Measurements from ENCODE around the gene S100A11.

S100A11 gene

DNA sequence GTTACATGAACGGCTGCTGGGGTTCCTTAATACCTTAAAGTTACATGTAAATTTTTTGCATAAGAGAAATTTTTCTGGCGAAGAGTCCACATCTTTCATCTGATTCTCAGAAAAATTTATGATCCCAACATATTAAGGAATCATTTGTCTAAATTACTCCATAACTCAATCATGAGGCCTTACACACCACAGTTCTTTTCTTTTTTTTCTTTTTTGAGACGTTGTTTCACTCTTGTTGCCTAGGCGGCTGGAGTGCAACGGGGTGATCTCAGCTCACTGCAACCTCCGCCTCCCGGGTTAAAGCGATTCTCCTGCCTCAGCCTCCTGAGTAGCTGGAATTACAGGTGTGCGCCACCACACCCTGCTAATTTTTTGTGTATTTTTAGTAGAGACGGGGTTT lies 2.1 kb upstream of the S100A11 start:
- DNase-seq = no peak

DNA sequence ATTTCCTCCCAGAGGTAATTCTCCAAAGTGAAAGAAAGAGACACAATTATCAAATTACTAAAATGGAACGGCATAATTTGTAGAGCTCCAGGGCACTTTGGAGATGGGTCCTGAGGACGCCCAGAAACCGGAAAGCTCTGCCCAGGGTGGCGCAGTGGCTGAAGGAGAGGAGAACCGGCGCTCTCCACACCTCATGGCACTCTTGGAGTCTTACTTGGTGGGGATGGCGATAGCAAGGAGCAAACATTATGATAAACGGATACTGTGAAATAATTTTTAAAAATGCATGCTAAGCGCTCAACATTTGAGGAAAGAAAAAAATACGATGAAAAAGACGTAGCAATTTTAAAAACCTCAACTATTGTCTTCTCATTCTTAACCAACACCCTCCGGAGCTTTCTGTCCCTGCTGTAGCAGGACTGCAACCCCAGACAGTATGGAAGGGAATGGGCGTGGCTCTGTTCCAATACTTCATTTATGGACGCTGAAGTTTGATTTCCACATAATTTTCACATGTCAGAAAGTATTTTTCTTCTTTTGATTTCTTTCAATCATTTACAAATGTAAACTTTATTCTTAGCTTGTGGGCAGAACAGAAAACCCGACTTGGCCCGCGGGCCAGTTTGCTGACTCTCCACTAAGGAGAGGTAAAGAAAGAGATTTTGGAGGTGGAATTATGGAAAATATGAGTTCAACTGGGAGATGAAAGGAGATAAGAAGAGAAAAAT lies 1.1 kb downstream of the S100A11 start:
- DNase-seq = peak; percentile 42

DNA sequence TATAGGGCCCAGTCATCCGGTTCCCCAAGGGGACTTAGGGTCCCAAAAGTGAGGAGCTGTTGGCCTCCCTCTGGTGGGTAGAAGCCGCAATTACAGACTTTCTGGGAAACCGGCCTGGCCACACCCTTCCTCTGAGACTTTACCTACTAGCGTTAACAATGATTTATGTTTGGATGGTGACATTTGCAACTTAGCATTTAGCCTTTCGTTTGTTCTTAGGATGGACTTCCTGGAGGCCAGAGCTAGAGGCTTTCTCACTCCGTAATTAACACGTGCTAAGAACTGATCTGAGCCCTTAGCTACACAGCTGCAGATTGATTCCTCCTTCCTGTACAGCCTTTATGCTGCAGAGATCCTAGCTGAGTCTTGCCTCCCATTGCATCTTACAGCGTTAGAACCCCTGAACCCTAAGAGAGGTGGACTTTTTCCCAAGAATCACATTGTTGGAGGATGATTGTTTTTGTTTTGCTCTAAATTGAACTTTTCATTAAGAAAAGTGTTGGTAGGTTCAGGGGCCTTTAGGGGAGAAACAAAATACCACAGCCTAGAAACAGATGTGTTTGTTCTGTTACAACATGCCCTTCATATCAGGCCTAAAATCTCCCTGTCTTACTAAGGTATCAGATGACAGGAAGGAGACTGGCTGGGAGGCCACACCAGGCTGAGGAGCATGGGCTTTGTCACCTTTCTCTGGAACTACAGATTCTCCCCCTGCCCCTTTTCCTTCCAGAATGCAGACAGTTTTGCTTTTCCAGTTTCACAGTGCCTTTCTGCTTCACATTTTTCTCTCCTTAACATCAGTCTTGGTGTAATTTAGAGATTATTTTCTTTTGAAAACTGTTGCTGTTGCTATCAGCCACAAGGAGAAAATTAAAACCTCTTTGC lies 1.9 kb downstream of the S100A11 start:
- DNase-seq = peak; percentile 77

DNA sequence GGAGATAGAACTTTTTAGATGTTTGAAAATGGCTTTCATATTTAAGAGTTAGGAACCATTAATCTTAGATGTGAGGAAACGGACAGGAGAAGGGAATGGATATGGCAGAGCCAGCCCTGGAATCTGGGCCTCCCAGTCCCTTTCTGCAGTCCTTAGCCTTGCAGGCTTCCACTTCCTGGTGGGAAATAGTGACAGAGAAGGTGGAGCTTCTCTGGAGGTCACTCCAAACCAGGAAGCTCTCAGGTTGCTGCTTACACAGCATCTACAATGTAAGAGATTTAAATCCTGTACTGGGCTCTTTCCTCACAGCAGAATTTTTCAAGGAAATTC lies 2.5 kb downstream of the S100A11 start:
- DNase-seq = peak; percentile 82

DNA sequence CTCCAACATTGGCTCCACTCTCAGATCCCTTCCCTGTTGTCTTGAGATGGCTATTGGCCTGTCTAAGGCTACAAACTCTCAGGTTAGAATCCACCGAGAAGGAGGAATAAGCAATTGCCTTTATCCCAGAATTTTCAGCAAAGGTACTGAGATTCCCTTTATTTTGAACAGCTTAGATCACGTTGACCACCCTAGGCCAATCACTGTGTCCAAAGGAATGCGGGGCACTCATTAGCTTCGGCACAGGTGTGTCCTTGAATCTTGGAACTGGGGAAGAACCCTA lies 6.9 kb downstream of the S100A11 start:
- DNase-seq = no peak

DNA sequence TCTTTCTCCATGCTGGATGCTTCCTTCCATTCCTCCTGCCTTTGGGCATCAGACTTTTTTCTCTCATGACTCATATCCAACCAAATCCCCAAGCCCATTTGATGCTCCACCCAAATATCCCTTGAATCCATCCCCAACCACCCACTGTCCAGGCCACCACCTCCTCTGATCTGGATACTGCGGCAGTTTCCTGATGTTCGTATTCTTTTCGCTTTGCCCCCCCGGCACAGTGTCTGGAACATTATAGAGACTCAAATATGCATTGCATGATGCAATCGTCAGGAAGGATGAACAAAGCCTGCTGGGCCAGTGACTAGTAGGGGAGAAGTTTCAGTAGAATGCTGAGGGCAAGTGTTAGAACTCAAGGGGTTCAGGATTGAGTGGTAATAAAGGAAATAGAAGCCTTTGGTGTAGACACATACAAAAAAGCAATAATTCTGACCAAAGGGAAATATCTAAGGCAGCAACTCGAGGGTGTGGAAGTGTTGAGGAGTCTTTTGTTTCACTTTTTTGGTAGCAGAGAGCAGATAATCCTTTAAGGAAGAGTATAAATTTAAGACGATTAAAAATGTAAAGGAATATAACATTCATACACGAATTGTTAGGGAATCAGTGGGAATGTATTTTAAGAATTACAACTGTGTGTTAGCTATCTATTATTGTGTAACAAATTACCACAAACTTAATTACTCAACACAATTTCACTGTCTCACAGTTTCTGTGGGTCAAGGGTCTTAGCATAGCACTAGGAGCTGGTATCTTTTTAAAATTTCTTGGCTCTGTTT lies 7.5 kb downstream of the S100A11 start:
- no peak for DNase-seq

DNA sequence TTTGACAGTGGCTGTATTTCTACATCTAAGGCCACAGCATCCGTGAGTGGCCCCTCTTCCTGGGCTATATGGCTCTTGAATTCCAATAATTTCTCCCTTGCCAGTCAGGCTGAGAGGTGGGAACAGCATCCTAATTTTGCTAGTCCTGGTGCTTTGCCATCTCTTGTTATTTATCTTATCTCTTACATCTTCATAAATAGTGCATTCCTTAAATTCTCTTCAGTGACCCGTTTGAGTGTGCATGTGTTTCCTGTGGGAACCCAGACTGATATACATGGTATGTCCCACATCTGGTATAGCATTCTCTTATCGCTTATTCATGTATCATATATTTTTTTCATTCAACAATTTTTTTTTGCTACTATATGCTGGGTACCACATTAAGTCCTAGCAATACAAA lies 9.9 kb downstream of the S100A11 start:
- no peak for DNase-seq

DNA sequence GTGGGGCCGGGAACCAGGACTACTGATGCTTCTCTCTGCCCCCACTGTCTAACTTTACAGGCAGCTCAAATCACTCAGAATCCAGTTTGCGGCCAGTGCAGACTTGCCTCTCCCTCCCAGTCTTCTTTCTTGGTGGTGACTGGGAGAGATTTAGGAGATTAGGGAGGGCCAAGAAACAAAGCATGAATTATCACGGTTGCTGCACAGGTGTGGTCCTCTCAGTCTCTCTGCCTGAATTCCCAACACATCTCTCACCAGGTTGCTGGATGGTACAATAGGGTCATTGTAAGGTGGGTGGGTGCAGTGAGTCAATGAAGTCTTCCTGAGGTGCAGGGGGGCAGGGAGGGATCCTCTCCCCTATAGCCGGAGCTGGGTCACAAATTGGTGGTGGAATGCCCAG lies 12.6 kb downstream of the S100A11 start:
- DNase-seq = no peak

DNA sequence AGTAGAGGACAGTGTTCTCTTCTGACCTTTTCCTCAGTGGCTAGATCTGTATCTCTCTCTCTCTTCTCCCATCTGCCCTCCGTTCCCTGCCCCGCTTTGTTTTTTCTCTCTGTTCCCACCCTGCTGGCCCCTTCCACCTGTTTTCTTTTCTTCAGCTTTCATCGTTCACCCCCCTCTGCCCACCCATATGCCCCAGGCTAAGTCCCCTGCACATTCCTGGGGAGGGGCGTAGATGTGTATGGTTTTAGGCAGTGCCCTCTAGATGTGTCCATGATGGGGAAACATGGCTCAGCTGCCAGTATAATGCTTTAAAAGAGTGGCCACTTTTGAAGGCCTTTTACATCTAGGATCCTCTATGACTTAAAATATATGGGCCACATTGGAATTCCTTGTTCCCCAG lies 13.6 kb downstream of the S100A11 start:
- no peak for DNase-seq

DNA sequence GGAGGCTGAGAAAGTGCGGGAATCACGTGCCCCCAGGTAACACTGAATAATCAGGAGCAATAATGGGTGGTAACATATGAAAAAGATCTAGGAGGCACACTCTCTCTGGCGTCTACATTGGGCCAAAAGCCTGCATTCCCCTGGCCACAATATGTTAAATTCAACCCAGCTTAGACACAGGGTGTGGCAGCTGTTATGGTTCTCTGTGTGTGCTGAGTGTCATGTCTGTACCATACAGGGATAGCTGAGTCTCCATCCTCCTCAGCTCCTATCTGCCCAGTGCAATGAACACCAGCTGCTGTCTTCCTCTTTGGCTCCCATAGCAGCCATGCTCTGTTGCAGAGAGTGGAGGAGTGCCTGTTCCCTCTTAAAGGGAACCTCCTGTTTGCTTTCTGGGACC lies 14.3 kb downstream of the S100A11 start:
- DNase-seq = no peak

DNA sequence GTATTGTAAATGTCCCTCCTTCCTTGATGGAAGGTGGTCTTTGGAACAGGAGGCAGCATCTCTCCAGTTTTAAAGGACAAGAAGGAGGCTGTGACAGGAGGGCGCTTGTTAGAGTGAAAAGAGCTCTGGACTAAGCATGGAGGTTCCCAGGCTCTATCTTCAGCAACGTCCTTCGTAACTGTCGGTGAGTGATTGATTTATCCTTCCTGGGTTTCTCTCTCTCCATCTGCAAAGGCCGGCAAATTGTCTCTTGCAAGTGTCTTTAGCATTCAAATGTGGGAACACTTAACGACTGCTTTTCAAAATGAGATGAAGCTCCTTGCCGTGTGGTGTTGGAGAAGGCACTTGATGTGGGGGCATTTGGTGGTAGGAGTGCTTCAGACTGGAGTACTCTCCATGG lies 15.2 kb downstream of the S100A11 start:
- no peak for DNase-seq

DNA sequence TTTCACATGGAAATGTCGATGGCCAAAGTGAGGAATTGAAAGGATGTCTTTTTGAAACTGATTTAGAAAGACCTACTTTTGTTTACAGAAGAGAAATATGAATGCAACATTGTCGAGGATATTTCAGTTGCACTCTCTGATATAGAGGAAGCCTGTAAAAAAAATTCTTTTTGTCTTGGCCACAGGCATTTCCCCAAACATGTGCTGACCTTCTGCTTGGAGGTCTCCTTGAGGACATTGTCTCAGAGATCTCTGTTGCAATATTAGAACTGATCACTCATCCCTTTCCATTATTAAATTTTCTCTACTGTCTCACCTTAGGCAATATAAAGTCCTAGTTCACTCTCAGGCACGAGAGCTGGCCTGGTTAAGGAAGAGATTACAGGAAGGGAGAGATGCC lies 16.0 kb downstream of the S100A11 start:
- no peak for DNase-seq

DNA sequence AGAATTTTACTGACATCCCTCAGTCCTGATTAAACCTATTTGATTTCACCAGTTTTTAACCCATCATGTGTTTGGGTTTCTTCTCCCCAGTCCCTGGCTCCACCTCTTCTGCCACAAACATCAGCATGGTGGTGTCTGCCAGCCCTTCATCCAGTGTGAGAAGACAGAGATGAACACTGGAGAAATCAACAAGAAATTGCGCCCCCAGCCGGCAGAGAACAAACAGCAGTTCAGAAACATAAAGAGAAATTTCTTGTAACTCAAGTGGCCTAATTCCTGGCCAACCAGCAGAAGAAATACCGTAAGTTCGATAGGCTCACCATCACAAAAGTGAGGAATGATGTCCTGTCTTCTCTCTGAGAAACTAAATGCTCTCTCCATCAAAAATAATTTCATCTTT lies 18.3 kb downstream of the S100A11 start:
- peak; percentile 38 for DNase-seq

DNA sequence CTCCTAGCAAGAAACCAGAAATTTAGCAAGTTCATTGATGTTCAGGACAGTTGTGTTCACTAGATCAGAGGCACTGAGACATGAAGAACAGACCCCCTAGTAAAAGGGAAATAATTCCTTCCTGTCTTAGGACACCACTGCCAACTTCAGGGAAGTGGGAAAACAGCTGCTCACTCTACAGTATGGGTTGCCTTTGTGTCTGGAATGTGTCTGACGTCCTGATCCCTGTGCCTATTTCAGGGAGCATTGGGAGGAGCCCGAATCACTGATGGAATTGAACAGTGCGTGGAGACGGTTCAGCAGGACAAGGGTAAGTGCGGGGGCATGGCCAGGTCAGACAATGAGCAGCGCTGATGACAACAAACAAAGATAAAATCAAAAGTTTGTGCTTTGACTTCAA lies 21.0 kb downstream of the S100A11 start:
- DNase-seq = no peak

DNA sequence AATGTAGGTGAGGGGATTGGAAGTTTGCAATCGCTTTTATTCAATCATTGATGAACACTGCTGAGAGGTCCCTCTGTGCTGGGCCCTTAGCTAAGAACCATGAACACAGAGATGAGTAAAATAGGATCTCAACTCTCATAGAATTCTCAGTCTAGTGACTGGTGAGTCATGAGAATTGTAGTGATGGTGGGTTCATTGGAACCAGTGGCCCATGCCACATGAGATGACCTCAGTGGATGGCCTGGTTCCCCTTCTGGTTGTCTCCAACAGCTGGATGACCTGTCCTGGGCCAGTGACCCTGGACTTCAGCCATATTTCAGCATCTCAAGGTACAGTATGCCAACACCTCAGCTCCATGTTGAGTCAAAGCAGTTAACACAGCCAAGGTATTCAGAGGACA lies 21.9 kb downstream of the S100A11 start:
- no peak for DNase-seq

DNA sequence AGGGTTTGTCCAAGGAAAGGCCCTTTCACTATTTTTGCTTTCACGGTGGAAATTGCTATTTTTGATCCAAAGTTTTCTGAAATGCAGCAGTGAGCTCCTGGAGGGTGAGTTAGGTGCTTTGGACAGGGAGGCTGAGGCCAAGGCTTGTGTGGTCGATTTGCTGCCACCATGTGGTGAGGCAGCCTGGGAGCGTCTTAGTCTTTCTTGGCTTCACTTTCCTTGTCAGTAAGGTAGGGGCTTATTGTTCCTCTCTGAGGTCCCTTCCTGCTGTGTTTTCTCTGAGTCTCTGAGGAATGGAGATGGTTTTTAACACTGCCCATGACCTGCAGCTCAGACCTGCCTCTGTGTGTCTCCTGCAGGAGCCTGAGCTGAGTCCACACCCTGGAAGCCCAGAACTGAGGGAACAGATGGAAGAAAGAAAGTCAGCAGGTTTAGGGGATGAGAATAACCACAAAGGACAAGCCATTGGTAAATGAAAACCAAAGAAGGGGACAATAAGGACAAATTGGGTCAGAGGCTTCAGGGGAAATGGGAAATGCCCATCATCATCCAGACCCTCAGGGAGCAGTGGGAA lies 23.1 kb downstream of the S100A11 start:
- DNase-seq = peak; percentile 70

DNA sequence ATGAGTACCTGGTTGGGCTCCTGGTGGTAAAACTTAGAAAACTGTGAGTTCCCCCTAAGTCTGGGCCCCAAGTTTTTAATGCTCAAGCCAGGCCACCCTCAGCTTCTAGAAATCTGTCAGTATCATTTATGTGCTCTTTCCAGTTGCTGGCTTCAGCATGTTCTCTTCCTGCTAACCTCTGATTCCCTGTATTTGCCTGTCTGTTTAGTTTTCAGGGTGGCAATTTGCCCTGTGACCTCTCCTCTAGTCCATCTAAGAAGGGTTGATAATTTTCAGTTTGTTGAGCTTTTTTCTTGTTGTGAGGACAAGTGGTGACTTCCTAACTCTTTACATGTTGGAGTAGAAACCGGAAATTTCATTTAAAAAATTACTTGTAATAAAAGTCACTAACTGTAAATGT lies 27.1 kb downstream of the S100A11 start:
- DNase-seq = no peak

DNA sequence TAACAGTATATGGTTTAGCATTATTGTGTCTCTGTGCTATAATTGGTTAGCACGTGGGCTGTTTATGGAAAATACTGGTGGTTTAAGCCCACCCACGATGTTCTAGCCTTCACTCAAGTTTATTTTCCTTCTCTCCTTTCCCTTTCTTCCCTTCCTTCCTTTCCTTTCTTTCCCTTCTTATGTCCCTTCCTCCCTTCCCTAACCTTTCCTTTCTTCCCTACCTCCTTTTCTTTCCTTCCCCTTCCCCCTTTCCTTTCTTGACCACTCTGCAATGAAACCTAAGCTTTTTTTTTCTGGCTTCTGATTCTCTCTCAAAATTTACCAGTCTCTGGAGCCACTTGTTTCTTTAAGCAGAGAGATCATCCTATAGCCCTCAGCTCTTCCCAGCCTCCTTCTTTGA lies 29.8 kb downstream of the S100A11 start:
- no peak for DNase-seq

DNA sequence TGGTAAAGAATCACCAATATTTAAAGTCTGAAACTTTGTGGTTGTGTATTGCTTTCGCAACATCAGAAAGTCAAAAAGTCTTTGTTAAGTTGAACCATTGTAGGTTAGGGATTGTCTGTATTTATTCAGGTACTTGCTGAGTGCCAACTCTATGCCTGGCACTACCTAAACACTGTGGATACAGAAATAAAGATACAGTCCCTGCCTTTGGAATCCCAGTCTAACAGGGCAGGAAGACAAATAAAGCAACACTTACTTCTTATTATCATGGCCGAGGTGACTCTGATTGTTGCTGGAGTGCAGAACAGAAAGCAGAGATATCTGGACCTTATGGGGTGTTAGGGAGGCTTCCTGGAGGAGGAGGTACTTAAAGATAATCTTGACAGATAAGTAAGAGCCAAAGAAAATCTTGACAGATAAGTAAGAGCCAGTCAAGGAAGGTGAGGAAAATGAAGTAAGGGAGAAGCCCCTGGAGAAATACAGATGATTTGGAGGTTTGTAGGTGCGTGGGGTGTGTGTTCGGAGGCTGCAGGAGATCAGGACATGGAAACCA lies 31.4 kb downstream of the S100A11 start:
- DNase-seq = no peak

DNA sequence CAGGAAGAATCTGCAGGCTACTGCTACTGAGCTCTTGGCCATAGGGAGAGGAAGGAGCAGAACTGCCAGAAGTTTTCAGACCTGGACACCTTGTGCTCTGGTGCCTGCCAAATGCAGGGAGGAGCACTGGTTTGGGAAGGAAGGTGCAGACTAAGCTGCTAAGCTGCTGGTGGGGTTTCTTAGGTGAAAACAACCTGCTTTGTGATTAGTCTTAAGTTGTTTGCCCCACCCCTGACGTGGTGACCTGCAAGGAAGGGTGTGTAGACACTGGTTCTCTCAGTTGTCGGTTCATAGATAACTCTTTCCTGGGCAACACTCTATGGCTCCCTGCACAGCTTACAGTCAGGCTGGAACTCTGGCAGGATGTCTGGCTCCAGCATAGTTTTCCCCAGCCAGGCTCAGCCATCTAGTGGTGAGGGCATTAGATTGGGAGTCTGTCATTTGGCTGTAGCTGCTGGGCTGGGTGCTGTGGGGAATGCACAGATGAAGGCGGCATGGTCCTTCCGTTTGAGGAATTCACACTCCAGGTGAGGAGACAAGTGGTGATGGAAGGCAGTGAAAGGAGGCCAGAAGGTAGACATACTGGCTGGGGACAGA lies 32.9 kb downstream of the S100A11 start:
- peak; percentile 28 for DNase-seq

DNA sequence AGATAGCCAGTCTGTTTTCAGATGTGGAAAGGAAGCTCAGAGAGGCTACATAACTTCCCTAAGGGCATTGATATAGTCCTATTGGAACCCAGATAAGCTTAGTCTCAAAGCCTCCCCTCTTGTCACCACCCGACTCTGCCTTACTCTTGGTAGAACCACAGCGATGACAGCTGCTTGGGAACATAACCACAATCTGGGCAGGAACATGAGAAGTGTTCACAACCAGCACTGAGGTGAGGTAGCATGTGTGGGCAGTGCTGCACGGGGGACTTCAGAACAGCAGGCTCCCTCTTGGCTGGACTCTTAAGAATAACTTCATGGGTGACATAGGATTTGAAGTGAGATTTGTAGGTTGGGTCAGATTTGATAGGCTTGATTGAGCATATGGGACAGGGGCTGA lies 33.8 kb downstream of the S100A11 start:
- no peak for DNase-seq

DNA sequence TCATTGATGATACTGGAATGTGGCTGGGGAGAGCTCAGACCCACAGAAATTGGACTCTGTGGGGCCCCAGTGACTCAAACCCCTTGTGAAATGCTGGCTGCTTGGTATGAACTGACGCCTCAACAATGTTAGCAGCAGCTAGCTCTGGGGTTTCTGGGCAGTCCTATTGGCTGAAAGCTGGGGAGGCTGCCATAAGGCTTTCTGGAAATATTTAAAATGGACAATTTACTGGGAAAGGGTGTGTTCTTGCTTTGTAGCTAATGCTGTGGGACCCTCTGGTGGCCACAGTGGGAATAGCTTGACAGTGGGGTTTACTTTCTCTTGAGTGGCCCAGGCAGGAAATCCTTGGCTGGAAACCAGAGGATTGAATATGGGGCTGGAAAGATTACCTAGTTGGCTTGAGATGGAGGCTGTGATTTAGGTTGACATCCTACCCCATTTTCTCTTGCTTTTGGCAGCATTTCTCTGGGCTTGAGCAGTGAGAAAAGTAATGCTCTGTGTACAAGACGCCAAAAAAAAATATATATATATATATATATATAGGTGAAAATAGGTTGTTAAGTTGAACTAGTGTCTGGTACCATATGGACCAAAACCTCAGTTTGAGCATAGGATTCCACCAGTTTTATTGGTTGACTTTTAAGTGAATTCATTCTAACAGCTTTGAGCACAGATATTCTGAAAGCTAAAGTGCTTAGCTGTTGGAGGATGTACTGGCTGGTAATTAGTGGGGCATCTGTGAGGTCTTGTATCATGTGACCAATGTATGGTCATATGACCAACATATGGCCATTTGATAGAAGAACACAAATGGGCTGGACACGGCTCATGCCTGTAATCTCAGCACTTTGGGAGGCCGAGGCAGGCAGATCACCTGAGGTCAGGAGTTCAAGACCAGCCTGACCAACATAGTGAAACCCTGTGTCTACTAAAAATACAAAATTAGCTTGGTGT lies 34.9 kb downstream of the S100A11 start:
- DNase-seq = peak; percentile 89

Measured in DMS53 (cell line).